CD4-positive, alpha-beta T cell (primary cell): ENCODE data around the gene CDKN2C. TPM values are rescaled to one million over a fixed set of nuclear protein-coding genes. Genes with fewer than 3 reads are reported as not detected.

Experiments used
- ATAC-seq: fragments of 200-7000 bp; cut with Tn5 transposase; one replicate; pipeline ENCODE4 v1.10.0; 2022; ENCODE audit warnings: mild to moderate bottlenecking; ENCODE audit not compliant: poor library complexity
- CTCF ChIA-PET: fragments of 350-600 bp; sonication (Branson Sonifier 250); formaldehyde crosslinking; loops from one replicate; lab custom pipeline; 2021; ENCODE audit warnings: antibody characterized with exemption, inconsistent platforms; lab: Charles Lee
- POLR2A ChIA-PET: fragments of 350-600 bp; sonication (Branson Sonifier 250); formaldehyde crosslinking; loops from one replicate; lab custom pipeline; 2021; ENCODE audit warnings: antibody characterized with exemption, inconsistent platforms; lab: Charles Lee
- DNase-seq, 14 experiments: peaks; one replicate each; pipeline ENCODE4 v3.0.0-alpha.2; 2013 to 2020; ENCODE audit warnings: mixed read lengths in 2 of 14
- H3K27ac ChIP-seq, 2 donors: one replicate each; pipeline versions ENCODE4 v1.5.1 to v1.7.0; 2013; ENCODE audit warnings: low read length in 2 of 2, low read depth in 1 of 2, mild to moderate bottlenecking in 1 of 2
- H3K27me3 ChIP-seq, 2 experiments: 1 replicate in 1 of 2; 2 replicates in 1 of 2; pipeline versions ENCODE4 v1.6.1 to v1.7.0; 2013; ENCODE audit warnings: low read length in 2 of 2, control low read depth in 1 of 2, mild to moderate bottlenecking in 1 of 2, moderate library complexity in 1 of 2; ENCODE audit not compliant: insufficient read depth in 2 of 2, control insufficient read depth in 1 of 2
- H3K36me3 ChIP-seq: one replicate; pipeline ENCODE4 v1.6.1; 2013; ENCODE audit warnings: low read length, control low read depth; ENCODE audit not compliant: insufficient read depth
- H3K4me1 ChIP-seq: one replicate; pipeline ENCODE4 v1.6.1; 2013; ENCODE audit warnings: low read length, control low read depth; ENCODE audit not compliant: insufficient read depth
- H3K4me3 ChIP-seq: one replicate; pipeline ENCODE4 v1.5.1; 2013; ENCODE audit warnings: mild to moderate bottlenecking, low read length, moderate library complexity
- H3K9me3 ChIP-seq, 2 experiments: 1 replicate in 1 of 2; 2 replicates in 1 of 2; pipeline versions ENCODE4 v1.6.1 to v1.7.0; 2013; ENCODE audit warnings: low read length in 2 of 2, mild to moderate bottlenecking in 2 of 2, control low read depth in 1 of 2, moderate library complexity in 1 of 2; ENCODE audit not compliant: control insufficient read depth in 1 of 2, insufficient read depth in 1 of 2
- H3K27ac Mint-ChIP-seq: one replicate; pipeline ENCODE4 v1.8.0; 2020; ENCODE audit warnings: mixed read lengths
- H3K27me3 Mint-ChIP-seq: one replicate; pipeline ENCODE4 v1.8.0; 2021; ENCODE audit warnings: mixed read lengths
- H3K36me3 Mint-ChIP-seq: one replicate; pipeline ENCODE4 v1.8.0; 2021; ENCODE audit warnings: low read depth, mixed read lengths
- H3K4me1 Mint-ChIP-seq: one replicate; pipeline ENCODE4 v1.8.0; 2021; ENCODE audit warnings: low read depth, mixed read lengths
- H3K4me3 Mint-ChIP-seq: one replicate; pipeline ENCODE4 v1.8.0; 2020; ENCODE audit warnings: mild to moderate bottlenecking, mixed read lengths
- H3K9me3 Mint-ChIP-seq: one replicate; pipeline ENCODE4 v1.8.0; 2020; ENCODE audit warnings: mixed read lengths
- intact Hi-C, 2 experiments: fragments of 100-400 bp; cut with DNase I in 1 of 2; cut with micrococcal nuclease in 1 of 2; formaldehyde crosslinking; loops; one replicate each; pipeline versions ENCODE4 v1.15.1 to v1.9.0; 2023 to 2025; cut with DNase I, micrococcal nuclease
- total RNA-seq, 174 experiments: library from RNA in 2 of 174; stranded (reverse) in 2 of 174; gene quantifications; one replicate each; pipeline ENCODE4 v1.2.3 and lab custom pipeline; 2021 to 2026
- TF ChIP-seq, protein P1 (sequence below): fragments of 200-600 bp; IDR thresholded peaks from one replicate; pipeline ENCODE4 v1.8.0; 2022; ENCODE audit warnings: antibody characterized with exemption, mild to moderate bottlenecking

Gene CDKN2C
- total RNA-seq, 2 experiments from 2014 or later = 4.3 to 4.9 TPM

DNA sequence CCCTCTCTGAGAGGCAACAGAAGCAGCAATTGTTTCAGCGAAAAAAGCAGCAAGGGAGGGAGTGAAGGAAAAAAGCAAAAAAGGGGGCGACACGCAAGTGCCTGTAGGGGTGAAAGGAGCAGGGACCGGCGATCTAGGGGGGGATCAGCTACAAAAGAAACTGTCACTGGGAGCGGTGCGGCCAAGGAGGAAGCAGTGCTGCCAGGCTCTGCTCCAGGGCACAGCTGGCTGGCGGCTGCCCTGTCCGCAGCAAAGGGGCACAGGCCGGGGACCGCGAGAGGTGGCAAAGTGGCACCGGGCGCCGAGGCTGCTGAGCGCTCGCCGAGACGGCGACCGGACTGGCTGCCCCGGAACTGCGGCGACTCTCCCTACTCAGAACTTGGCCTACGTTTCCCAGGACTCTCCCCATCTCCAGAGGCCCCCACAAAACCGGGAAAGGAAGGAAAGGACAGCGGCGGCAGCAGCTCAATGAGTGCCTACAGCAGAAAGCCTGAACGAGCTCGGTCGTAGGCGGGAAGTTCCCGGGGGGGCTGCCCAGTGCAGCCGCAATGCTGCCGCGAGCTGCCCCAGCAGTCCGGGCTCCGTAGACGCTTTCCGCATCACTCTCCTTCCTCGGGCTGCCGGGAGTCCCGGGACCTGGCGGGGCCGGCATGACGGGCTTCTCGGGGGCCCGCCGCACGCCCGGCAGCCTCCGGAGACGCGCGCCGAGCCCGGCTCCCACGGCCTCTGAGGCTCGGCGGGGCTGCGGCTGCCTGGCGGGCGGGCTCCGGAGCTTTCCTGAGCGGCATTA, 1.0 kb upstream of the CDKN2C start:
- peaks cover 26% of the 10 kb centered on the region for H3K4me1 Mint-ChIP-seq
- DNase-seq = peak in 11 of 14 experiments; percentile 5 to 87 (median 20)
- ChIA-PET CTCF (interaction anchor here (1.1 to 4.8 kb wide), 5 partner anchors 9 to 39 kb away, joined by 4 to 23 read pairs (median 10); partner anchors contain the start of gene FAF1), POLR2A (interaction anchor here (0.8 to 4.0 kb wide), 9 partner anchors 9 to 910 kb away, joined by 3 to 108 read pairs (median 7); partner anchors contain the start of genes FAF1, NRDC and RNF11)
- H3K27ac Mint-ChIP-seq = peak overlapping the region; percentile 89
- peaks cover 19% of the 10 kb centered on the region for H3K4me1 ChIP-seq
- H3K9me3 Mint-ChIP-seq = no peaks in the 10 kb centered on the region
- peak overlapping the region; percentile 100 for H3K4me3 Mint-ChIP-seq
- peaks cover 20% of the 10 kb centered on the region for H3K36me3 Mint-ChIP-seq
- peak overlapping the region; percentile 61 to 82 for H3K27ac ChIP-seq
- H3K27me3 ChIP-seq = no peaks in the 10 kb centered on the region
- H3K4me3 ChIP-seq = peak overlapping the region; percentile 90
- H3K27me3 Mint-ChIP-seq = no peaks in the 10 kb centered on the region
- TF ChIP-seq, protein P1, sequence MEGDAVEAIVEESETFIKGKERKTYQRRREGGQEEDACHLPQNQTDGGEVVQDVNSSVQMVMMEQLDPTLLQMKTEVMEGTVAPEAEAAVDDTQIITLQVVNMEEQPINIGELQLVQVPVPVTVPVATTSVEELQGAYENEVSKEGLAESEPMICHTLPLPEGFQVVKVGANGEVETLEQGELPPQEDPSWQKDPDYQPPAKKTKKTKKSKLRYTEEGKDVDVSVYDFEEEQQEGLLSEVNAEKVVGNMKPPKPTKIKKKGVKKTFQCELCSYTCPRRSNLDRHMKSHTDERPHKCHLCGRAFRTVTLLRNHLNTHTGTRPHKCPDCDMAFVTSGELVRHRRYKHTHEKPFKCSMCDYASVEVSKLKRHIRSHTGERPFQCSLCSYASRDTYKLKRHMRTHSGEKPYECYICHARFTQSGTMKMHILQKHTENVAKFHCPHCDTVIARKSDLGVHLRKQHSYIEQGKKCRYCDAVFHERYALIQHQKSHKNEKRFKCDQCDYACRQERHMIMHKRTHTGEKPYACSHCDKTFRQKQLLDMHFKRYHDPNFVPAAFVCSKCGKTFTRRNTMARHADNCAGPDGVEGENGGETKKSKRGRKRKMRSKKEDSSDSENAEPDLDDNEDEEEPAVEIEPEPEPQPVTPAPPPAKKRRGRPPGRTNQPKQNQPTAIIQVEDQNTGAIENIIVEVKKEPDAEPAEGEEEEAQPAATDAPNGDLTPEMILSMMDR = no peak
- H3K9me3 ChIP-seq = no peaks in the 10 kb centered on the region
- intact Hi-C loops = loop anchor here (1.0 to 10.0 kb wide), 7 partner anchors 8 to 1396 kb away; partner anchors contain the start of genes FAF1 (in 2 of the 2), CC2D1B (in 1 of the 2), KTI12 (in 1 of the 2) and RNF11 (in 1 of the 2)
- peak; percentile 5 for ATAC-seq
- H3K36me3 ChIP-seq = no peaks in the 10 kb centered on the region

DNA sequence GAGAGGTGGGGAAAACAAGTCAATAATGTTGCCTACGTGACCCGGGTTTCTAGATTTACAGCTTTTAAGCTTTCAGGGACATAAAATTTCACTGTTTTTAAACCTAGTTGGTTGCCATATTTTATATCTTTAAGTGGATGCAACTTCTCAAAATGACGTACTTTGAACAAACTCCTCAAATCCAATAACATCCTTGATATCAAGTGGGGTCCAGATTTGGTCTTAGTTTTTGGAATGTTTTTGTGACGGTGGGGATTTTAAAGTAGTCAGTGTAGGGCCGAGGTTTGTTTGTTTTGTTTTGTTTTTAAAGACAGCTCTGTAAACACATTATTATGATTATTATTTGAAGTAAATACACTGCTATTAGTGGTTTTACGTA, 453 bp downstream of the CDKN2C start:
- peak overlapping the region; percentile 81 for H3K27ac Mint-ChIP-seq
- CTCF ChIA-PET = interaction anchor here (0.7 to 4.8 kb wide), 3 partner anchors 11 to 41 kb away, joined by 4 to 23 read pairs (median 13); partner anchors contain the start of gene FAF1
- H3K9me3 Mint-ChIP-seq = no peaks in the 10 kb centered on the region
- DNase-seq (no peak), ATAC-seq (no peak)
- peak overlapping the region; percentile 98 for H3K4me3 Mint-ChIP-seq
- intact Hi-C loops = loop anchor here (2.0 to 10.0 kb wide), 2 partner anchors 42 to 544 kb away; partner anchors contain the start of gene EPS15 (in 1 of the 2)
- H3K27me3 ChIP-seq = no peaks in the 10 kb centered on the region
- H3K36me3 ChIP-seq = no peaks in the 10 kb centered on the region
- H3K4me1 Mint-ChIP-seq = peaks cover 26% of the 10 kb centered on the region
- no peak overlapping the region for H3K27ac ChIP-seq
- peaks cover 20% of the 10 kb centered on the region for H3K36me3 Mint-ChIP-seq
- no peaks in the 10 kb centered on the region for H3K9me3 ChIP-seq
- POLR2A ChIA-PET = interaction anchor here (1.0 to 4.0 kb wide), 5 partner anchors 8 to 548 kb away, joined by 3 to 108 read pairs (median 20); partner anchors contain the start of genes EPS15, FAF1 and RNF11
- H3K27me3 Mint-ChIP-seq = no peaks in the 10 kb centered on the region
- peak overlapping the region; percentile 90 for H3K4me3 ChIP-seq
- TF ChIP-seq, protein P1 = no peak
- H3K4me1 ChIP-seq = peaks cover 19% of the 10 kb centered on the region

DNA sequence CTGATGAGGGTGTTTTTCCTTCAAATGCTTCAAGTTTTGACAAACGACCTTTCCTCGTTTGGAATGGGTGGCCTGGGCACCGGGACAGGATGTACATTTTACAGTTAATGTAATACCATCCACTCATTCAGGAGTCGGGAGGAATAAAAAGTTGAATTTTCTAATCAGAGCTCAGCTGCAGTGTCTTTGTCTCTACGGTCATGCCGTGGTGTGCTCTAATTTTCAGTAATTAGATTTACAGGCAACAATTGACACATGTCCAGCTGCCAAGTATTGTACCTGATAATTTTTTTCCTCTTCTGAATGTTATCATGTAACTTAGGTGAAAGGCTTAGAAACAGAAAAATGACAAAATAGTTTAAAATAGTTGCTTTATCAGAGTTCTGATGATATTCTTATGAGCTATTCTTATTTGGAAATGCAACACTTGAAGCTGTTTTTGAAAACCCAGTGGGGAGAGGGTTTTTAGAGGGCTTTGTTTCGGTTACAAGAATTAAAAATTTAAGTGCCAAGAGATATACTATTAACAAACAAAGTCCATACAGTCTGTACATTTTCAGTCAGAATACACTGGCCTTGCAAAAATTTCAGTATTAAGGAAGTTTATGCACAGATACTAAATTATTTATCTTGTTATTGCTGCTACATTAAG, 1.0 kb downstream of the CDKN2C start:
- no peaks in the 10 kb centered on the region for H3K9me3 Mint-ChIP-seq
- intact Hi-C loops = loop anchor here (2.0 to 10.0 kb wide), 2 partner anchors 42 to 544 kb away; partner anchors contain the start of gene EPS15 (in 1 of the 2)
- ChIA-PET POLR2A (interaction anchor here (3.9 to 4.0 kb wide), 2 partner anchors 7 to 11 kb away, joined by 82 to 108 read pairs; partner anchors contain the start of gene FAF1), CTCF (interaction anchor here (0.7 to 4.8 kb wide), 2 partner anchors 11 to 42 kb away, joined by 4 to 23 read pairs; partner anchors contain the start of gene FAF1)
- ATAC-seq = no peak
- TF ChIP-seq, protein P1 = no peak
- peak overlapping the region; percentile 81 for H3K27ac Mint-ChIP-seq
- H3K27me3 ChIP-seq = peaks cover 0 to 2% of the 10 kb centered on the region in 2 experiments
- H3K4me3 ChIP-seq = peak overlapping the region; percentile 90
- peaks cover 1% of the 10 kb centered on the region for H3K27me3 Mint-ChIP-seq
- peak overlapping the region; percentile 98 for H3K4me3 Mint-ChIP-seq
- no peaks in the 10 kb centered on the region for H3K36me3 ChIP-seq
- peaks cover 19% of the 10 kb centered on the region for H3K4me1 ChIP-seq
- H3K9me3 ChIP-seq = no peaks in the 10 kb centered on the region
- H3K36me3 Mint-ChIP-seq = peaks cover 20% of the 10 kb centered on the region
- peaks cover 28% of the 10 kb centered on the region for H3K4me1 Mint-ChIP-seq
- H3K27ac ChIP-seq = no peak overlapping the region
- DNase-seq = no peak
